GM10847 (cell line): Measurements from ENCODE around the gene EPM2AIP1.
A peak's percentile ranks its signal among the peaks of the same experiment; 100 is the strongest.

Experiments
- POLR2A ChIP-seq: IDR thresholded peaks from 2 replicates; pipeline ENCODE4 v1.6.1; 2011; ENCODE audit not compliant: insufficient read length; ENCODE audit errors: extremely low read depth

EPM2AIP1 gene

DNA sequence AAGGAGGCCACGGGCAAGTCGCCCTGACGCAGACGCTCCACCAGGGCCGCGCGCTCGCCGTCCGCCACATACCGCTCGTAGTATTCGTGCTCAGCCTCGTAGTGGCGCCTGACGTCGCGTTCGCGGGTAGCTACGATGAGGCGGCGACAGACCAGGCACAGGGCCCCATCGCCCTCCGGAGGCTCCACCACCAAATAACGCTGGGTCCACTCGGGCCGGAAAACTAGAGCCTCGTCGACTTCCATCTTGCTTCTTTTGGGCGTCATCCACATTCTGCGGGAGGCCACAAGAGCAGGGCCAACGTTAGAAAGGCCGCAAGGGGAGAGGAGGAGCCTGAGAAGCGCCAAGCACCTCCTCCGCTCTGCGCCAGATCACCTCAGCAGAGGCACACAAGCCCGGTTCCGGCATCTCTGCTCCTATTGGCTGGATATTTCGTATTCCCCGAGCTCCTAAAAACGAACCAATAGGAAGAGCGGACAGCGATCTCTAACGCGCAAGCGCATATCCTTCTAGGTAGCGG lies at the start of gene EPM2AIP1:
TSS of gene EPM2AIP1 (minus strand) at position 326 of the 520 bp plus-strand sequence. CDS start at position 272, 54 bp downstream.
- TF ChIP-seq POLR2A, result peak; percentile 89

DNA sequence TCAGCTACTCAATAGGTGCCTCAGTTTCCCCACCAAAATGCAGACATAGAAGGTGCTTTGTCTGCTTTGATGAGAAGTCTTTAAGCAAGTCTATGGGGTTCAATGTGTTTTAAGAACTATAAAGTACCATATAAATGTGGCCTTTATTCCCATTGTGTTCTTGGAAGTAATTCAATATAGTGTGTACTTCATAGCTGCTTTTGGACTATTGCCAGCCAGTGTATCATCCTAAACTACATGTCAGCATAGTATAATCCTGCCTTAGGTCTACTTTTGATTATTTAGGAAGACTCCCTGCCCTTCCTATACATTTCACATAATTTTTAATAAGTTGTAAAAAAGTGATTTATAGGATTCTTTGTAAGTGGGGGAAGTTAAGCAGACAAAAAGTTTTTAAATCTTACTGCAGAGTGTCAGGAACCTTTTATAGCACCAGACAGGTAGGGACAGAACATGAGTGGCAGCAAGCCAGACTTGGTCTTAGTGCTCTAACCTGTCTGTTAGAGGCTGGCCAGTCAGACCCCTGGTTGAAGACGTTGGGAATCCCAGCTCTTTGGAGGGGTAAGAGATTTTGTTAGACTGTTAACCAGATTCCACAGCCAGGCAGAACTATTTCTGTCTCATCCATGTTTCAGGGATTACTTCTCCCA lies 48.7 kb upstream of the EPM2AIP1 start:
- no peak for TF ChIP-seq POLR2A

DNA sequence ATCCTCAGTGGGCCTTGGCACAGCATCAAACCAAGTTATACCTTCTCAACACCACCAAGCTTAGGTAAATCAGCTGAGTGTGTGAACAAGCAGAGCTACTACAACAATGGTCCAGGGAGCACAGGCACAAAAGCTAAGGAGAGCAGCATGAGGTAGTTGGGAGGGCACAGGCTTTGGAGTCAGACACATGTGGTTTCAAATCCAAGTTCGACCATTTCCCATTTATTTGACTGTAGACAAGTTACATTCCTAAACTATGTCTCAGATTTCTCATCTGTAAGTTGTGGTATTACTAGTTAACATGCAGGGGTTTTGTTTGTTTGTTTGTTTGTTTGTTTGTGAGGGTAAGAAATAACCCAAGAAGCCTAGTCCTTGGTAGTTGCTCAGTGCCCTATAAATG lies 47.3 kb upstream of the EPM2AIP1 start:
- TF ChIP-seq POLR2A, result no peak

DNA sequence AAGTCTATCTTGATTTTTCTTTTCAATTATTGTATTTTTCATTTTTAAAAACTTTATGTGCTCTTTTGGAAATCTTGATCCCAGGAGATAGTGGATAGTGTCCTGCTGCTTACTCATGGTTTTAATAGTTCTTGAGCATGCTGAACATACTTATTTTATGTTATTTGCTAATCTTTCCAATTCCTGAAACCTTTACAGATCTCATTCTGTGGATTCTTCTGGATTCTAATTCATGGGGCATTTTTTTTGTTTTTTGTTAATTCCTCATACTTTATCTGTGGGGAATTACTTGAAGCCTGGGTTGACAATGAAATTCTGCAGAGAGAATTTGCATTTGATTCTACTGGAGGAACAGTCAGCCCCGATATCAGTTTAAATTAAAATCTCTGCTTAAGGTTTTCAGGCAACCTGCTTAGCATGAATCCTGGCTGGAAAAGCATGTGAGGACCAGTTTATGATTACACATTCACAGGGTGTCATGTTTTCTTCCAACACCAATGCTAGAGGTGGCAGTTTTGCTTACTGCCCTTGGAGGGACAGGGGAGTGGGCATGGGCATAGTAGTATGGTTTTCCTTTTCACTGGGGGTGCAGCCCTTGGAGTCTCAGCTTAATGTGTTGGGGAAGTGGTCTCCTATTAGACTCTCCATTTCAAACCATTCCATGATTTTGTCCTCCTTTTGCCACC lies 46.4 kb upstream of the EPM2AIP1 start:
- TF ChIP-seq POLR2A, result no peak

DNA sequence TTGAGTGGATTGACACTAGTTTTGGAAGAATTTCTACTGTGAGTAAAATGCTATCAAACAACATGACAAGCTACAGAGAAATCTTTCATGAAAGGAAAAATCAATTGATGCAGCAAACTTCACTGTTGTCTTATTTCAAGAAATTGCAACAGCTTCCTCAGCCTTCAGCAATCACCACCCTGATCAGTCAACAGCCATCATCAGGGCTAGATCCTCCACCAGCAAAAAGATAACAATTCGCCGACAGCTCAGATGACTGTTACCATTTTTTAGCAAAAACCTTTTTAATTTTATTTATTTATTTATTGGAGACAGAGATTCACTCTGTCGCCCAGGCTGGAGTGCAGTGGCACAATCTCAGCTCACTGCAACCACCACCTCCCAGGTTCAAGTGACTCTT lies 44.4 kb upstream of the EPM2AIP1 start:
- TF ChIP-seq POLR2A, result no peak

DNA sequence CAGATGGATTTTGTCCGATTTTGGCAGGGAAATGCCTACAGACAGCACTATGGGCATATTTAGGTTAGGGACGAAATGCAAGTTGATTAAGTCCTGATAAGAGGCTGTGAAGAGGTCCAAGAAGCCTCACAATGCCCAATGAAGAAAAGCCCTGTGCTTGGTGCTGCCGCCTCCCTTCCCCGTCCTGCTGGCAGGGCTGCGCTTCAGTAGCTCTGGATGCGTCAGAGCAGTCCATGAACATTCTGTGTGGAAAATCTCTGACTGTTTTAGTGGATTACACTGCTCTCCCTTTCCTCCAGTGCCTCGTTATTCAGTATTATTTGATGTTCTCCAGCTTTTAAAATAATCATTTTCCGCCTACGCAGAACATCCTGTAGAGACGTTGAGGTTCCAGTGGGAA lies 40.0 kb upstream of the EPM2AIP1 start:
- TF ChIP-seq POLR2A, result no peak

DNA sequence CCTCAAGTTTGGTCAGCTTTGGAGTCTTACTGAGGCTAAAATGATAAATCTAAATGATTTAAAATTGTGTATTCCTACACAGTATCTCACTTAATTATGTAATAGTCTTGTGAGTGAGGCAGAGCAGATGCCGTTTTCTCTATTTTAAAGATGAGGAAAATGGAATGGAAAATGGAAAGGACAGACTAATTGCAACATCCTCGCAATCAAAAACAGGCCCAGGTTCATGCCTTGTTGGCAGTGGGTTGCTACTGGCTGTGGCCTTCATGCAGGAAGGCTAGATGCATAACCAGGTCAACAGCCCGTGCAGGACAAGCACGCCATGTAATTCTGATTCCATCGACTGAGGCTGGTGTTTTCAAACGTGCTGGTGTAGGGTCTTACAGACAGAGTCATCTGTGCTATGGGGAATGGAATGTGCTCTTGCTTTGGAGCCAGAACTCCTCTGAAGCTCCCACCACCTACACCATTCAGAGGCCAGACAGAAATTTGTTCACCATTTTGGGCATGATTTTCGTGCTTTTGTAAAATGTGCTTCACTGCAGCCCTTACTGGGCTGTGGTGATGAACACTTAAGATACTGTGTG lies 38.3 kb upstream of the EPM2AIP1 start:
- TF ChIP-seq POLR2A, result no peak

DNA sequence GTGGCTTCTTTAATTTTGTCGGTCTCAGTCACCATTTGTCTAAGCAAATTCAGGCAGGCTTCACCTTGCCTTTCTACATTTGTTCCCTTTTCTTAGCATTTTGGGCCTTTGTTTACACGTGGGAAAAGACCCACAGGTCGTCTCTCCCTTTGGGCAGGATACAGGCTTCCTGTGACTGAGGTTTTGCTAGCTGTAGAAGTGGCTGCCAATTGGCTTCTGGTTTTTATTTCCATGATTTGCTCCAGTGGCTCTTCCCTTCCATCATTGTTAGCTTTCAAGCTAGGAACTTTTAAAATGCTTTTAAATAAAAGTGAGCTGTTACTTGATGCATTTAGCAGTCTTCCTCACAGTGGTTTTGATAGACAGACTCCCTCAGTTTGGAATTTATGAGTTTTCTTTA lies 37.7 kb upstream of the EPM2AIP1 start:
- TF ChIP-seq POLR2A, result no peak

DNA sequence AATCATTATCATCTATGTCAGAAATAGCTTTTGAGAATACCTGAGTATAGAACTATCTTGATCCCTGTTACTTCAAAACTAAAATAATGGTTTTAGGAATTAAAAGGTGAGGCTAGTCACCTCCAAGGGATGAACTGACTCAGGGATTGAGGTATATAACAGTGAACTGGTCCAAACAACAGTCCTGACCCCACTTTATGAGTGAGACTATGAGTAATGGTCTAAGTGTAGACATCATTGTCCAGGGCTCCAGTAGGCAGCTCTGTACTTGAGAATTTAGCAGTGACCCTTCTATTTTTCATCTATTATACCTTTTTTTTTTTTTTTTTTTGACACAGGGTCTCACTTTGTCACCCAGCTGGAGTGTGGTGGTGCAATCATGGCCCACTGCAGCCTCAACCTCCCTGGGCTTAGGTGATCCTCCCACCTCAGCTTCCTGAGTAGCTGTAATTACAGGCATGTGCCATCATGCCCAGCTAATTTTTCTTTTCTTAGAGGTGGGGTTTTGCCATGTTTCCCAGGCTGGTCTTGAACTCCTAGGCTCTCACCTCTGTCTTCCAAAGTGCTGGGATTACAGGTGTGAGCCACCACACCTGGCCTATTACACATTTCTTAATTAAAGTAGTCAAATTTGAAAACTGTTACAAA lies 36.7 kb upstream of the EPM2AIP1 start:
- no peak for TF ChIP-seq POLR2A

DNA sequence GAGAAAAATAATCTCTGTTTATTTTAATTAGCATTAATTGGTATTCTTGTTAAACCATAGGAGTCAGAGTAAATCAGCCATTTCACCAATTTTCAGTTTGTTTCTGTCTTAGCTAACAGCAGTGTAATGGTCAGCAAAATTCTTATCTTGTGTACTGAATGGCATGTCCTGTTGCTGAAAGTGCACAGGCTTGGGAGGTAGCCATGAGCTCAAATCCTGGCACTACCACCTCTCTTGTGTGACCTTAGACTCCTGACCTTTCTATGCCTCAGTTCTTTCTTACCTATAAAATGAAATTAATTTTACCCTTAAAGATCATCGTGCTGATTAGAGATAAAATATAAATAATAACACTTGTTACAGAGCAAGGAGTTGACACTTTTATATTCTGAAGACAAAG lies 36.2 kb upstream of the EPM2AIP1 start:
- TF ChIP-seq POLR2A, result no peak

DNA sequence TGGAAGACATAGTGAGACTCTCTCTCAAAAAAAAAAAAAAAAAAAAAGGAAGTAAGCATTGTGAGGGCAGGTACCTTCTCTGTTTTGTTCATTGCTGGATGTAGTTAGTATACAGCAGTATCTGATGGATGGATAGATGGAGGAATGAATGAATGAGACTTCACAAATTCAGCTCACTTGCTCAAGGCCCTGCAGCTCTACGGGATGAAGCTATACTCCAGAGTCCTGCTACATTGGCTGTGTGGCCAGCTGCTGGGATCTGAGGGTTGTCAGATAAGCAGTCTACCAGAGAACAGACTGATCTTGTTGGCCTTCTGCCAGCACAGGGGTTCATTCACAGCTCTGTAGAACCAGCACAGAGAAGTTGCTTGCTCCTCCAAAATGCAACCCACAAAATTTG lies 35.4 kb upstream of the EPM2AIP1 start:
- TF ChIP-seq POLR2A, result no peak

DNA sequence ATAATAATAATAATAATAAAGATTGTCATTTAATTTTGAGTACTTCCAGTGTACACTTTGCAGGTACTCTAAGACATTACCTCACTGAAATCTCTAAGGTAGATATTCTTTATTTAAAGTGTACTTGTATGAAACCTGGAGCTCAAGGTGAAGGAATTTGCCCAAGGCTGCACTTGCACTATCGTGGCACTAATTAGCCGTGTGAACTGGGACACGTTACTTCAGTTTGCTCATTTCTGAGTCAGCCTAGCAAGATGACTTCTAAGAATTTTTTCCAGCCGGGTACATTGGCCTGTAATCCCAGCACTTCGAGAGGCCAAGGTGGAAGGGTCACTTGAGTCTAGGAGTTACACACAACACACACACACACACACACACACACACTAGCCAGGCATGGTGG lies 33.9 kb upstream of the EPM2AIP1 start:
- no peak for TF ChIP-seq POLR2A

DNA sequence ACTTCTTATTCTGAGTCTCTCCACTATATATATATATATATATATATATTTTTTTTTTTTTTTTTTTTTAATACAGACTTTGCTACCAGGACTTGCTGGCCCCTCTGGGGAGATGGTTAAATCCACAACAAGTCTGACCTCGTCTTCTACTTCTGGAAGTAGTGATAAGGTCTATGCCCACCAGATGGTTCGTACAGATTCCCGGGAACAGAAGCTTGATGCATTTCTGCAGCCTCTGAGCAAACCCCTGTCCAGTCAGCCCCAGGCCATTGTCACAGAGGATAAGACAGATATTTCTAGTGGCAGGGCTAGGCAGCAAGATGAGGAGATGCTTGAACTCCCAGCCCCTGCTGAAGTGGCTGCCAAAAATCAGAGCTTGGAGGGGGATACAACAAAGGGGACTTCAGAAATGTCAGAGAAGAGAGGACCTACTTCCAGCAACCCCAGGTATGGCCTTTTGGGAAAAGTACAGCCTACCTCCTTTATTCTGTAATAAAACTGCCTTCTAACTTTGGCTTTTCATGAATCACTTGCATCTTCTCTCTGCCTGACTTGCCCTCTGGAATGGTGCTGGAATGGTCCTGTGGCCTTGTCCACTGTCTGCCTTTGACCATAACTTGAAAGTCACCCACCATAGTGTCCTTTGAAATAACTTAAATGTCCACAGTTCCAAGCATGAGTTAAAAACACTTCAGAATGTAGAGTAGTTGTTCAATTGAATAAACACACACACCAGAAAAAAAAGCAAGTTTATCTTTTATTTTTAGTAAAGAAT lies 32.8 kb upstream of the EPM2AIP1 start:
- TF ChIP-seq POLR2A, result no peak

DNA sequence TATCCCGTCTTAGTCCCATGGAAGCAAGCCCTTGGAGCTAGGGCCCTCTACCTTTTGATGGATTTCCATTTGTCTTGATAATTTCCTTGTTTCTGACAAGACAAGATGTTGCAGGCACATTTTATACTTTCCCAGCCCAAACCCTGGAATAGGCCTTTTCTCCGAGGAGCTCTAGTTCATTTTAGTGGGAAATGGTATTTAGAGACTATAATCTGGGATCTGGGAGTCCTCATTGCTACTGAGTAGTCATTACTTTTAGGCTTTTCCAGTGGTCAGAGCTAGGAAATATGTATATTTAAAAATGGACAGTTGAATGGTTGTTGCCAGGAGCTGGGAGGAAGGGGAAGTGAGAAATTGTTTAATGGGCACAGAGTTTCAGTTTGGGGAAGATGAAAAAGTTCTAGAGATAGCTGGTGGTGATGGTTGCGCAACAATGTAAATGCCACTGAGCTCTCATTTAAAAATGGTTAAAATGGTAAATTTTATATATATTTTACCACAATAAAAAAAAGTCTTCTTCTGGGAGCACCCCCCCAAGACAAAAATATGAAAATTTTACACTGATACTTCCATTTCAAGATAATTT lies 32.0 kb upstream of the EPM2AIP1 start:
- no peak for TF ChIP-seq POLR2A

DNA sequence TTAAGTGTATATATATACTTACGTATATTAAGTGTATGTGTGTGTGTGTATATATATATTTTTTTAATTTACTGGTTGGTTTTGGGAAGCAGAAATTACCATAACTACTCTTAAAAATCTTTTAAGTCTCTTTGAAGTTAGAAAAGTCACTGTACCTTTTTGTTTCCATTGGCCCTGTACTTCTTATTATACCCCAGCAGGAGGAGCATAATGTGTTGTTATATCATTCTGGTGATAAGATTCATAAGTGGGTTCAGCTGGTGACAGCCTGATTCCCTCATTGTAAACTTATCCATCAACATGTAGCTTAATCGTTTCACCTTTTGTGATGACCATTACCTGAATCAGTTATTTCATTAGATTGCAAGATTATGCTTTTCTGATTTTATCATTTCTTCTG lies 31.2 kb upstream of the EPM2AIP1 start:
- TF ChIP-seq POLR2A, result no peak

DNA sequence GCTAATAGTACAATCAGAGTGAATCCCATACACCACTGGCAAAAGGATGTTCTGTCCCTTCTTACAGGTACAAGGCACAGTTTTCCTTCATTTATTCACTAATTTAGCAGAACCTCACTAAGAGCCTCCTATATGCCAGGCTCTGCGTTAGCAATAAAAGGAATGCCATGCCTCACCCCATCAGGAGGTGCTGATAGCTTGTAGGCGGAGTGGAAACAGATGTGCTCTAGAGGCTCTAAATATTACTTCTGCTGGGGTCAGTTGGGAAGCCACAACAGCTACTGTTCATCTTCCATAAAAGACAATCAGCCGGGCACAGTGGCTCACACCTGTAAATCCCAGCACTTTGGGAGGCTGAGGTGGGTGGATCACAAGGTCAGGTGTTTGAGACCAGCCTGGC lies 24.8 kb upstream of the EPM2AIP1 start:
- TF ChIP-seq POLR2A, result no peak
